GM12878 (cell line): Measurements from ENCODE around the gene SUSD6. TPM values are rescaled to one million over a fixed set of nuclear protein-coding genes. Genes with fewer than 3 reads are reported as not detected.
A peak's percentile ranks its signal among the peaks of the same experiment; 100 is the strongest.

Experiments used
- ATAC-seq: fragments of 200-7000 bp; cut with Tn5 transposase; 3 replicates; pipeline ENCODE4 v1.9.1; 2020; ENCODE audit warnings: mild to moderate bottlenecking, moderate library complexity
- BruUV-seq: library from RNA; stranded (reverse); fragments of 400-500 nt; replicated peaks from 2 replicates; lab custom pipeline; 2021; lab: Mats Ljungman, UMichigan
- CTCF ChIA-PET: fragments of 300-600 bp; sonication (Branson Sonifier 250); formaldehyde crosslinking; extraction: SDS; loops from one replicate; lab custom pipeline; 2021; ENCODE audit warnings: inconsistent platforms; lab: Yijun Ruan, JAX
- POLR2A ChIA-PET: fragments of 350-600 bp; formaldehyde crosslinking; extraction: SDS; loops from one replicate; lab custom pipeline; 2021; ENCODE audit warnings: inconsistent platforms; lab: Charles Lee
- RAD21 ChIA-PET: fragments of 300-600 bp; sonication (Branson Sonifier 250); formaldehyde crosslinking; loops from one replicate; lab custom pipeline; 2023; ENCODE audit warnings: antibody characterized with exemption; ENCODE audit not compliant: unreplicated experiment; lab: Charles Lee
- SMC1A ChIA-PET: fragments of 300-600 bp; sonication (Branson Sonifier 250); formaldehyde crosslinking; loops from one replicate; lab custom pipeline; 2023; ENCODE audit not compliant: unreplicated experiment, uncharacterized antibody; lab: Charles Lee
- DNase-seq: peaks from one replicate; pipeline ENCODE4 v3.0.0-alpha.2; 2011; ENCODE audit warnings: low read depth, low spot score
- FAIRE-seq: peaks from 3 replicates; lab custom pipeline; 2011; peaks lifted over from hg19 to GRCh38; lab: Jason Lieb, UNC
- H2AFZ ChIP-seq: 2 replicates; pipeline ENCODE4 v1.6.0; 2011; ENCODE audit warnings: low read depth, low read length, control low read depth; ENCODE audit not compliant: control insufficient read depth
- H3K27ac ChIP-seq: 2 replicates; pipeline ENCODE4 v1.5.1; 2011; ENCODE audit warnings: control low read depth; ENCODE audit not compliant: control insufficient read depth, insufficient read depth
- H3K27me3 ChIP-seq, 2 experiments: replicated peaks in 1 of 2; 2 replicates each; pipeline versions ENCODE4 v1.6.0 to v1.6.1; 2011; ENCODE audit warnings: low read length in 1 of 2; ENCODE audit not compliant: control insufficient read depth in 2 of 2, insufficient read depth in 2 of 2
- H3K36me3 ChIP-seq, 2 experiments: 2 replicates each; pipeline ENCODE4 v1.5.1; 2011; ENCODE audit warnings: low read length in 1 of 2; ENCODE audit not compliant: control insufficient read depth in 2 of 2, insufficient read depth in 2 of 2
- H3K4me1 ChIP-seq: 2 replicates; pipeline ENCODE4 v1.6.1; 2011; ENCODE audit warnings: mild to moderate bottlenecking, low read length, moderate library complexity, mixed read lengths; ENCODE audit not compliant: control insufficient read depth, insufficient read depth
- H3K4me2 ChIP-seq: 2 replicates; pipeline ENCODE4 v1.6.0; 2011; ENCODE audit warnings: control low read depth; ENCODE audit not compliant: control insufficient read depth, insufficient read depth
- H3K4me3 ChIP-seq: fragments of 200-600 bp; sonication (generic); 2 replicates; pipeline ENCODE4 v1.5.1; 2016
- H3K79me2 ChIP-seq: 2 replicates; pipeline ENCODE4 v1.6.0; 2011; ENCODE audit warnings: low read length; ENCODE audit not compliant: control insufficient read depth, insufficient read depth
- H3K9ac ChIP-seq: 2 replicates; pipeline ENCODE4 v1.8.0; 2011; ENCODE audit warnings: low read length, control low read depth, mixed read lengths; ENCODE audit not compliant: control insufficient read depth, insufficient read depth
- H3K9me3 ChIP-seq: replicated peaks from 3 replicates; pipeline ENCODE4 v1.5.1; 2011; ENCODE audit warnings: mild to moderate bottlenecking, low read length; ENCODE audit not compliant: control insufficient read depth, insufficient read depth
- H4K20me1 ChIP-seq: 2 replicates; pipeline ENCODE4 v1.6.0; 2011; ENCODE audit not compliant: control insufficient read depth, insufficient read depth
- CREM ChIP-seq: IDR thresholded peaks from 2 replicates; pipeline ENCODE4 v1.6.1; 2014; ENCODE audit warnings: antibody characterized with exemption, low read depth
- EZH2 ChIP-seq: IDR thresholded peaks from 2 replicates; pipeline ENCODE4 v1.6.1; 2012; ENCODE audit warnings: low read depth, mild to moderate bottlenecking, control low read depth, inconsistent platforms, low read length, borderline replicate concordance; ENCODE audit not compliant: control insufficient read depth
- HDGF ChIP-seq: fragments of 450-650 bp; IDR thresholded peaks from 2 replicates; pipeline ENCODE4 v1.6.1; 2016; ENCODE audit warnings: antibody characterized with exemption
- JUNB ChIP-seq: IDR thresholded peaks from 2 replicates; pipeline ENCODE4 v1.6.1; 2016; ENCODE audit warnings: antibody characterized with exemption, mild to moderate bottlenecking
- SPI1 ChIP-seq: IDR thresholded peaks from 2 replicates; pipeline ENCODE4 v1.6.1; 2011; ENCODE audit warnings: low read depth, mild to moderate bottlenecking, low read length, moderate library complexity, borderline replicate concordance; ENCODE audit not compliant: insufficient read depth
- SREBF1 ChIP-seq: IDR thresholded peaks from 2 replicates; pipeline ENCODE4 v1.6.1; 2012; ENCODE audit warnings: mild to moderate bottlenecking, low read length
- SRF ChIP-seq, 2 experiments: IDR thresholded peaks; 2 replicates each; pipeline ENCODE4 v1.6.1; 2011; ENCODE audit warnings: low read depth in 2 of 2, low read length in 2 of 2, mild to moderate bottlenecking in 1 of 2, moderate library complexity in 1 of 2
- ZBED1 ChIP-seq: IDR thresholded peaks from 2 replicates; pipeline ENCODE4 v1.6.1; 2016; ENCODE audit warnings: borderline replicate concordance
- WGBS: methylation state at CpG from one replicate; pipeline ENCODE4 v1.1.6; 2016; ENCODE audit warnings: low lambda C conversion rate; ENCODE audit not compliant: insufficient replicate concordance, insufficient coverage; ENCODE audit errors: missing lambda C conversion rate; 5-methylcytosine and 5-hydroxymethylcytosine counted together
- in situ Hi-C: fragments of 300-500 bp; cut with MboI; formaldehyde crosslinking; loops from 9 replicates; pipeline ENCODE4 v1.14.3; 2018; ENCODE audit warnings: mixed read lengths
- intact Hi-C: fragments of 100-400 bp; cut with micrococcal nuclease; formaldehyde crosslinking; loops from one replicate; pipeline ENCODE4 v1.14.2; 2022; ENCODE audit not compliant: unreplicated experiment
- polyA plus RNA-seq, 11 experiments: library from polyadenylated mRNA; depleted of rRNA in 4 of 11; unstranded in 6 of 11; stranded (reverse) in 5 of 11; fragments of >200 nt; fragmentation: Nextera tagmentation in 4 of 11; fragmentation: Illumina TruSeq in 1 of 11; extraction: Ambion mirVana in 4 of 11; extraction: Trizol in 1 of 11; gene quantifications; 1 replicate in 1 of 11; 2 replicates in 10 of 11; pipeline versions ENCODE4 v1.2.1 to v1.2.3, GENCODE V29; 2011 to 2016; ENCODE audit warnings: inconsistent platforms in 2 of 11, missing spikeins in 2 of 11, low read depth in 1 of 11
- total RNA-seq, 4 experiments: library from RNA; depleted of rRNA in 3 of 4; stranded (reverse); fragments of >200 nt in 3 of 4; fragmentation: Illumina TruSeq in 1 of 4; extraction: Trizol in 1 of 4; gene quantifications; 2 replicates each; pipeline versions ENCODE4 v1.2.1 to v1.2.3, GENCODE V29; 2013 to 2021
- TF ChIP-seq, protein P1 (sequence below): fragments of 450-650 bp; IDR thresholded peaks from 2 replicates; pipeline ENCODE4 v1.6.1; 2014; ENCODE audit warnings: mild to moderate bottlenecking
- TF ChIP-seq, protein P2 (sequence below): fragments of 450-650 bp; formaldehyde crosslinking; IDR thresholded peaks from 2 replicates; pipeline ENCODE4 v1.4.0; 2020; ENCODE audit warnings: mild to moderate bottlenecking, moderate library complexity
- TF ChIP-seq, protein P3 (sequence below): IDR thresholded peaks from 2 replicates; pipeline ENCODE4 v1.6.1; 2012; ENCODE audit warnings: mild to moderate bottlenecking, low read depth, low read length
- TF ChIP-seq, protein P4 (sequence below): fragments of 450-650 bp; IDR thresholded peaks from 2 replicates; pipeline ENCODE4 v1.6.1; 2018; ENCODE audit warnings: mild to moderate bottlenecking, low read depth, moderate library complexity; ENCODE audit not compliant: partially characterized antibody

The SUSD6 gene
- total and polyA plus RNA-seq, 10 of the 15 experiments (the other 5 are each of a cell fraction or from before 2014, with no cell fraction given), result 6.6 to 39.8 (median 20.2) TPM

DNA sequence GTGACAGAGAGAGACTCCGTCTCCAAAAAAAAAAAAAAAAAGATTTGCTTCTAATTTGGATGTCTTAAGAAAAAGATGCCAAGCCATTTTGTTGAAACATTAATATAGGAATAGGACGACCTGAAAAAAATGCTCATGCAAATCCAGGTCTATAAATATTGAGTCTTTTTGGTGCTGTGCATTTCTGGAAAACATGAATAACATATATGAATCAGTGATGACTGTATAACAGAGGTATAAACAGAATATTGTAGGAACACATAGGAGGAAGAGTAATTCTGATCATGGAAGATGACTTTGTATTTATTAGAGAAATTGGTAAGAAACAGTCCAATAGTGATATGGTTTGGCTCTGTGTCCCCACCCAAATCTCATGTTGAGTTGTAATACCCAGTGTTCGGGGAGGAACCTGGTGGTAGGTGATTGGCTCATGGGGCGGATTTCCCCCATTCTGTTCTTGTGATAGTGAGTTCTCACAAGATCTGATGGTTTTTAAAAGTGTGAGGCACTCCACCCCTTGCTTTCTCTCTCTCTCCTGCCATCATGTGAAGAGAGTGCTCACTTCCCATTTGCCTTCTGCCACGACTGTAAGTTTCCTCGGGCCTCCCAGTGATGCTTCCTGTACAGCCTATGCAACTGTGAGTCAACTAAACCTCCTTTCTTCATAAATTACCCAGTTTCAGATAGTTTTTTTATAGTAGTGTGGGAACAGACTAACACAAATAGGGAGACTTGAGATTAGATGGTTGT, 152.5 kb downstream of the SUSD6 start:
- no TSS peak for BruUV-seq
- H3K9me3 ChIP-seq, result peaks cover 5% of the 10 kb centered on the region; the same call in 2 of the 3 replicates
- H3K79me2 ChIP-seq, result peaks cover 21% of the 10 kb centered on the region
- ATAC-seq (no peak), FAIRE-seq (no peak), DNase-seq (no peak)
- H3K4me3 ChIP-seq, result no peak overlapping the region
- POLR2A ChIA-PET, result no interaction called here
- peaks cover 5 to 10% of the 10 kb centered on the region in 2 experiments; a peak in 3 of 4 replicates for H3K36me3 ChIP-seq
- CTCF ChIA-PET, result no interaction called here
- H3K27ac ChIP-seq, result no peak overlapping the region
- H3K4me2 ChIP-seq, result no peak overlapping the region
- H4K20me1 ChIP-seq, result no peaks in the 10 kb centered on the region; the same call in 1 of the 2 replicates
- intact Hi-C loops, result no loop called here
- SMC1A ChIA-PET, result no interaction called here
- no peak overlapping the region for H3K9ac ChIP-seq
- TF ChIP-seq HDGF (no peak), SRF (IDR thresholded peaks at IDR 0.05; ENCODE audit: low read depth in 2 of 2, low read length in 2 of 2) (no peak), EZH2 (no peak), SREBF1 (no peak), ZBED1 (no peak), JUNB (no peak), CREM (no peak), SPI1 (no peak)
- TF ChIP-seq, protein P1, sequence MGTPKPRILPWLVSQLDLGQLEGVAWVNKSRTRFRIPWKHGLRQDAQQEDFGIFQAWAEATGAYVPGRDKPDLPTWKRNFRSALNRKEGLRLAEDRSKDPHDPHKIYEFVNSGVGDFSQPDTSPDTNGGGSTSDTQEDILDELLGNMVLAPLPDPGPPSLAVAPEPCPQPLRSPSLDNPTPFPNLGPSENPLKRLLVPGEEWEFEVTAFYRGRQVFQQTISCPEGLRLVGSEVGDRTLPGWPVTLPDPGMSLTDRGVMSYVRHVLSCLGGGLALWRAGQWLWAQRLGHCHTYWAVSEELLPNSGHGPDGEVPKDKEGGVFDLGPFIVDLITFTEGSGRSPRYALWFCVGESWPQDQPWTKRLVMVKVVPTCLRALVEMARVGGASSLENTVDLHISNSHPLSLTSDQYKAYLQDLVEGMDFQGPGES, result no peak
- TF ChIP-seq, protein P2, sequence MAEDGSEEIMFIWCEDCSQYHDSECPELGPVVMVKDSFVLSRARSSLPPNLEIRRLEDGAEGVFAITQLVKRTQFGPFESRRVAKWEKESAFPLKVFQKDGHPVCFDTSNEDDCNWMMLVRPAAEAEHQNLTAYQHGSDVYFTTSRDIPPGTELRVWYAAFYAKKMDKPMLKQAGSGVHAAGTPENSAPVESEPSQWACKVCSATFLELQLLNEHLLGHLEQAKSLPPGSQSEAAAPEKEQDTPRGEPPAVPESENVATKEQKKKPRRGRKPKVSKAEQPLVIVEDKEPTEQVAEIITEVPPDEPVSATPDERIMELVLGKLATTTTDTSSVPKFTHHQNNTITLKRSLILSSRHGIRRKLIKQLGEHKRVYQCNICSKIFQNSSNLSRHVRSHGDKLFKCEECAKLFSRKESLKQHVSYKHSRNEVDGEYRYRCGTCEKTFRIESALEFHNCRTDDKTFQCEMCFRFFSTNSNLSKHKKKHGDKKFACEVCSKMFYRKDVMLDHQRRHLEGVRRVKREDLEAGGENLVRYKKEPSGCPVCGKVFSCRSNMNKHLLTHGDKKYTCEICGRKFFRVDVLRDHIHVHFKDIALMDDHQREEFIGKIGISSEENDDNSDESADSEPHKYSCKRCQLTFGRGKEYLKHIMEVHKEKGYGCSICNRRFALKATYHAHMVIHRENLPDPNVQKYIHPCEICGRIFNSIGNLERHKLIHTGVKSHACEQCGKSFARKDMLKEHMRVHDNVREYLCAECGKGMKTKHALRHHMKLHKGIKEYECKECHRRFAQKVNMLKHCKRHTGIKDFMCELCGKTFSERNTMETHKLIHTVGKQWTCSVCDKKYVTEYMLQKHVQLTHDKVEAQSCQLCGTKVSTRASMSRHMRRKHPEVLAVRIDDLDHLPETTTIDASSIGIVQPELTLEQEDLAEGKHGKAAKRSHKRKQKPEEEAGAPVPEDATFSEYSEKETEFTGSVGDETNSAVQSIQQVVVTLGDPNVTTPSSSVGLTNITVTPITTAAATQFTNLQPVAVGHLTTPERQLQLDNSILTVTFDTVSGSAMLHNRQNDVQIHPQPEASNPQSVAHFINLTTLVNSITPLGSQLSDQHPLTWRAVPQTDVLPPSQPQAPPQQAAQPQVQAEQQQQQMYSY (CRISPR knock-in tag), result no peak
- TF ChIP-seq, protein P3, sequence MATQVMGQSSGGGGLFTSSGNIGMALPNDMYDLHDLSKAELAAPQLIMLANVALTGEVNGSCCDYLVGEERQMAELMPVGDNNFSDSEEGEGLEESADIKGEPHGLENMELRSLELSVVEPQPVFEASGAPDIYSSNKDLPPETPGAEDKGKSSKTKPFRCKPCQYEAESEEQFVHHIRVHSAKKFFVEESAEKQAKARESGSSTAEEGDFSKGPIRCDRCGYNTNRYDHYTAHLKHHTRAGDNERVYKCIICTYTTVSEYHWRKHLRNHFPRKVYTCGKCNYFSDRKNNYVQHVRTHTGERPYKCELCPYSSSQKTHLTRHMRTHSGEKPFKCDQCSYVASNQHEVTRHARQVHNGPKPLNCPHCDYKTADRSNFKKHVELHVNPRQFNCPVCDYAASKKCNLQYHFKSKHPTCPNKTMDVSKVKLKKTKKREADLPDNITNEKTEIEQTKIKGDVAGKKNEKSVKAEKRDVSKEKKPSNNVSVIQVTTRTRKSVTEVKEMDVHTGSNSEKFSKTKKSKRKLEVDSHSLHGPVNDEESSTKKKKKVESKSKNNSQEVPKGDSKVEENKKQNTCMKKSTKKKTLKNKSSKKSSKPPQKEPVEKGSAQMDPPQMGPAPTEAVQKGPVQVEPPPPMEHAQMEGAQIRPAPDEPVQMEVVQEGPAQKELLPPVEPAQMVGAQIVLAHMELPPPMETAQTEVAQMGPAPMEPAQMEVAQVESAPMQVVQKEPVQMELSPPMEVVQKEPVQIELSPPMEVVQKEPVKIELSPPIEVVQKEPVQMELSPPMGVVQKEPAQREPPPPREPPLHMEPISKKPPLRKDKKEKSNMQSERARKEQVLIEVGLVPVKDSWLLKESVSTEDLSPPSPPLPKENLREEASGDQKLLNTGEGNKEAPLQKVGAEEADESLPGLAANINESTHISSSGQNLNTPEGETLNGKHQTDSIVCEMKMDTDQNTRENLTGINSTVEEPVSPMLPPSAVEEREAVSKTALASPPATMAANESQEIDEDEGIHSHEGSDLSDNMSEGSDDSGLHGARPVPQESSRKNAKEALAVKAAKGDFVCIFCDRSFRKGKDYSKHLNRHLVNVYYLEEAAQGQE, result no peak
- TF ChIP-seq, protein P4, sequence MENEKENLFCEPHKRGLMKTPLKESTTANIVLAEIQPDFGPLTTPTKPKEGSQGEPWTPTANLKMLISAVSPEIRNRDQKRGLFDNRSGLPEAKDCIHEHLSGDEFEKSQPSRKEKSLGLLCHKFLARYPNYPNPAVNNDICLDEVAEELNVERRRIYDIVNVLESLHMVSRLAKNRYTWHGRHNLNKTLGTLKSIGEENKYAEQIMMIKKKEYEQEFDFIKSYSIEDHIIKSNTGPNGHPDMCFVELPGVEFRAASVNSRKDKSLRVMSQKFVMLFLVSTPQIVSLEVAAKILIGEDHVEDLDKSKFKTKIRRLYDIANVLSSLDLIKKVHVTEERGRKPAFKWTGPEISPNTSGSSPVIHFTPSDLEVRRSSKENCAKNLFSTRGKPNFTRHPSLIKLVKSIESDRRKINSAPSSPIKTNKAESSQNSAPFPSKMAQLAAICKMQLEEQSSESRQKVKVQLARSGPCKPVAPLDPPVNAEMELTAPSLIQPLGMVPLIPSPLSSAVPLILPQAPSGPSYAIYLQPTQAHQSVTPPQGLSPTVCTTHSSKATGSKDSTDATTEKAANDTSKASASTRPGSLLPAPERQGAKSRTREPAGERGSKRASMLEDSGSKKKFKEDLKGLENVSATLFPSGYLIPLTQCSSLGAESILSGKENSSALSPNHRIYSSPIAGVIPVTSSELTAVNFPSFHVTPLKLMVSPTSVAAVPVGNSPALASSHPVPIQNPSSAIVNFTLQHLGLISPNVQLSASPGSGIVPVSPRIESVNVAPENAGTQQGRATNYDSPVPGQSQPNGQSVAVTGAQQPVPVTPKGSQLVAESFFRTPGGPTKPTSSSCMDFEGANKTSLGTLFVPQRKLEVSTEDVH, result no peak
- 18% methylated on average over 5 of the region's 6 CpGs for WGBS
- in situ Hi-C loops, result no loop called here
- H3K27me3 ChIP-seq, result no peaks in the 10 kb centered on the region; a peak in 1 of 4 replicates
- peak overlapping the region; percentile 19; the same call in 1 of the 2 replicates for H2AFZ ChIP-seq
- RAD21 ChIA-PET, result no interaction called here
- peaks cover 4% of the 10 kb centered on the region; the same call in 1 of the 2 replicates for H3K4me1 ChIP-seq
